Measurements from ENCODE around the gene ZNF79.
A peak's percentile ranks its signal among the peaks of the same experiment; 100 is the strongest.

Gene ZNF79

DNA sequence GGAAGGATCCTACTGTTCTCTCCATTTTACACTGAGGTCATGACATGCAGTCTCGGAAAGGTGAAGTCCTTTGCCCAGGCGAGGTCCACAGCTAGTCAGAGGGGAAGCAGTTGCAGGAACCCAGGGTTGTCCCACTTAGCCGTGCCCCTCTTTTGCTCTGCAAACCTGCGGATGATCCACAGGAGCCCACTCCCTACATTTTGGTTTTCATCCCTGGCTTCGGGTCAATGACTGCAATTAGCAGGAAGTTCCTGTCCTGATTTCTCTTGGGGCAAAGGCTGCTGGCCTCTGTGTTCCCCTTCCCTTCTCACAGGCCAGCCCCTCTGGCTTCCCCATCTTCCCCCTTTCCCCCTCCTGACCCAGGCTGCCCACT lies 25.9 kb upstream of the ZNF79 start:
- no peak for DNase-seq (ENCODE audit: low read depth)

DNA sequence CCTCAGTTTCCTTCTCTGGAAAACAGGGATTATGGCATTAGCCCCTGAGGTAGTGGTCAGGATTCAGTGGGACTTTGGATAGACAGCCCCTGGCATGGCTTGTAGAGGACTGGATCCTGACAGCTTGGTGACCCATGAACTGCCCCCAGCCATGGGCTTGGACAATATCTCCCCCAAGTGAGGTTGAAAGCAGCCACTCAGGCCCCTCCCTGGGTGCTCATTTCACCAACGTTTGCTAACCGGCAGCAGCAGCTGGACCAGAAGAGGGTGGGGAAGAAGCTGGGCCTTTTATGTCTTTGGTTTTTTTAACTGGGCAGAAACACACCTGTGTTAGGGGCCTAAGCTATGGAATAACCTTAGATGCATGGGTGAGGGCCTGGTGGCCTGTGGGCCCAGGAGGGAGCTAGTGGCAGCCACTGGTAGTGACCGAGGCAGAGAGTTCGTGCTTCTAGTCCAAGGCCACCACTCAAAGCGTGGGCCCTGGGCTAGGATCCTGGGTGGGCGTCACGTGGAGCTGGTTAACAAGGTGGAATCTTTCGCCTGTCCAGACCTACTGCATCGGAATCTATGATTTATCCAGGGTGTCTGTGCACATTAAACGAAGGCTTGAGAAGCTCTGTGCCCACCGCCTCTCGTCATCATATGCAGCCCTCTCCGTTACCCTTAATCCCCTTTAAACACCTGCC lies 25.3 kb upstream of the ZNF79 start:
- no peak for DNase-seq (ENCODE audit: low read depth)

DNA sequence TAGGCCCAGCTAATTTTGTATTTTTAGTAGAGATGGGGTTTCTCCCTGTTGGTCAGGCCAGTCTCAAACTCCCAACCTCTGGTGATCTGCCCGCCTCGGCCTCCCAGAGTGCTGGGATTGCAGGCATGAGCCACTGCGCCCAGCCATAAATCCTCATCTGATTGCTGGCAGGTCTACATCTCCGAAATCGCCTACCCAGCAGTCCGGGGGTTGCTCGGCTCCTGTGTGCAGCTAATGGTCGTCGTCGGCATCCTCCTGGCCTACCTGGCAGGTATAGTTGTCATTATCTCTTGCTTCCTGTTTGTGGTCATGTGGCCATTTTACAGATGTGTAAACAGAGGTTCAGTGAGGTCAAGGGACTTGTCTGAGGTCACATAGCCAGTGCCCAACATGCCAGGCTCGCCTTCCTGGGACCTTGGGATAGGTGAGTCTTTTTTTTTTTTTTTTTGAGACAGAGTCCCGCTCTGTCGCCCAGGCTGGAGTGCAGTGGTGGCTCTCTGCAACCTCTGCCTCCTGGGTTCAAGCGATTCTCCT lies 24.4 kb upstream of the ZNF79 start:
- DNase-seq (ENCODE audit: low read depth), result no peak

GRCh38 chr9:127402401-127403090 lies 21.6 kb upstream of the ZNF79 start:
- no peak for DNase-seq (ENCODE audit: low read depth)

DNA sequence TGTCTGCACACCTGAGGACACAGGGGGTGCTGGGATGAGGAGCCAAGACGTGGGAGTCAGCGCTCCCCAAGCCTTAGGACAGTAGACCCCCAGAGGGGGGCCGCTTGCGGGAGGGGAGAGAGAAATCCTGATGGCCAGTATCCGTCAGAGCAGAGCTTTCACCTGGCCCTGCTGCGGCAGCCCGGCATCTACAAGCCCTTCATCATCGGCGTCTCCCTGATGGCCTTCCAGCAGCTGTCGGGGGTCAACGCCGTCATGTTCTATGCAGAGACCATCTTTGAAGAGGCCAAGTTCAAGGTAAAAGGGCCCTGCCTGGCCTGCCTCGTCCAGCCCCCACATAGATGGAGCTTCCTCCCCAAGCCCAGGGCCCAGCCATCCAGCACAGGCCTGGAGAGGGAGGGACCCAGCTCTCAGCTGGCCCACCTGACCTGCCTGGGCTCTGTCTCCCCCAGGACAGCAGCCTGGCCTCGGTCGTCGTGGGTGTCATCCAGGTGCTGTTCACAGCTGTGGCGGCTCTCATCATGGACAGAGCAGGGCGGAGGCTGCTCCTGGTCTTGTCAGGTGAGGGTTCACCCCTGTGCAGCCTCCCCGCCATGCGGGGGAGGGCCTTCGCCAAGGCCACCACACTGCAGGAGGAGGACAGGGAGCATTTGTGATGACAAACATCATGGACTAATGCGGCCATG lies 20.5 kb upstream of the ZNF79 start:
- no peak for DNase-seq (ENCODE audit: low read depth)

DNA sequence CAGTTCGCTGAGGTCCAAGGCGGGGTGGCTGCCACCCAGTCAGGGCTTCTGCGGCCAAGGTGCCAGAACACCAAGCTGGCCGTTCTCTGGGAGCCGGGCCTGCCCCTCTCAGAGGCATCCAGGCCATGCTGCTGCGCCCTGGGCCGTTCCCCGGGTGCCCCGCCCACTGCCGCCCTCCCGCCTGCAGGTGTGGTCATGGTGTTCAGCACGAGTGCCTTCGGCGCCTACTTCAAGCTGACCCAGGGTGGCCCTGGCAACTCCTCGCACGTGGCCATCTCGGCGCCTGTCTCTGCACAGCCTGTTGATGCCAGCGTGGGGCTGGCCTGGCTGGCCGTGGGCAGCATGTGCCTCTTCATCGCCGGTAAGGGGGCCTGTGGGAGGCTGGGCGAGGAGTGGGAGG lies 19.6 kb upstream of the ZNF79 start:
- DNase-seq (ENCODE audit: low read depth), result no peak

GRCh38 chr9:127405344-127406125 lies 18.6 kb upstream of the ZNF79 start:
- no peak for DNase-seq (ENCODE audit: low read depth)

GRCh38 chr9:127406799-127407491 lies 17.2 kb upstream of the ZNF79 start:
- no peak for DNase-seq (ENCODE audit: low read depth)

GRCh38 chr9:127407492-127407843 lies 16.7 kb upstream of the ZNF79 start:
- DNase-seq (ENCODE audit: low read depth), result no peak

GRCh38 chr9:127411122-127411521 lies 13.1 kb upstream of the ZNF79 start:
- DNase-seq (ENCODE audit: low read depth), result no peak

DNA sequence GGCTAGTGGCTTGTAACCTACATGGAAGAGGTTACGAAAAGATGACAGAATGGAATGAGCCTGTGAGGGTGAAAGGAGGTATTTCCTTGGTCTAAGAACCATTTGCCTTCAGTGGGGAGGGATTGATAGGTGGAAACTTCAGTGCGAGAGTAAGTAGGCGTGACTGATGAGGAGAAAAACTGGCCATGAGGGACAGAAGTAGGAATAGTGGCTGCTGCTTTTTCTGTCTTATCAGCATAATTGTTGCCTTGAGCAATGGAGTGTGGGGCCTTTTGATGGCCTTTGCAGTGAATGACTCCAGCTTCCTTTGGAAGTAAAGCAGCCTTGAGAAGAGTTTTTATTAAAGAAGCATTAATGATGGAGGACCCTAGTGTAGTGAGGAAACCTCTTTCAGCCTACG lies 9.0 kb upstream of the ZNF79 start:
- DNase-seq (ENCODE audit: low read depth), result no peak

DNA sequence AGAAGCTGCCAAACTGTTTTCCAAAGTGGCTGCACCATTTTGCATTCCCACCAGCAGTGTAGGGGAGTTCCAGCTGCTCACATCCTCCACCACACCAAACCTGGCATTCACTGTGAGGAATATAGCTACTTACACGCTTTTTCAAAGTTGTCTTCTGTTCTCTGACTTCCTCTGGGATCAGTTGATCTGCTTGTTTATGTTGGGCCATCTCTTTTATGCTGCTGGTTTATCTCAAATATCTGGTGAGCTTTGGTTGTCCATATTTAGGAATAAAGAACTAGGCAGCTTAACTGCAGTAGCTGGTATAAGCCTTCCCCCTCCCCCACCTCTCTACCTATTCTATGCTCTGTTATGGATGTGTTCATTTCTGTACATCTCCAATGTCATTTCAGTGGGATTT lies 8.5 kb upstream of the ZNF79 start:
- no peak for DNase-seq (ENCODE audit: low read depth)

DNA sequence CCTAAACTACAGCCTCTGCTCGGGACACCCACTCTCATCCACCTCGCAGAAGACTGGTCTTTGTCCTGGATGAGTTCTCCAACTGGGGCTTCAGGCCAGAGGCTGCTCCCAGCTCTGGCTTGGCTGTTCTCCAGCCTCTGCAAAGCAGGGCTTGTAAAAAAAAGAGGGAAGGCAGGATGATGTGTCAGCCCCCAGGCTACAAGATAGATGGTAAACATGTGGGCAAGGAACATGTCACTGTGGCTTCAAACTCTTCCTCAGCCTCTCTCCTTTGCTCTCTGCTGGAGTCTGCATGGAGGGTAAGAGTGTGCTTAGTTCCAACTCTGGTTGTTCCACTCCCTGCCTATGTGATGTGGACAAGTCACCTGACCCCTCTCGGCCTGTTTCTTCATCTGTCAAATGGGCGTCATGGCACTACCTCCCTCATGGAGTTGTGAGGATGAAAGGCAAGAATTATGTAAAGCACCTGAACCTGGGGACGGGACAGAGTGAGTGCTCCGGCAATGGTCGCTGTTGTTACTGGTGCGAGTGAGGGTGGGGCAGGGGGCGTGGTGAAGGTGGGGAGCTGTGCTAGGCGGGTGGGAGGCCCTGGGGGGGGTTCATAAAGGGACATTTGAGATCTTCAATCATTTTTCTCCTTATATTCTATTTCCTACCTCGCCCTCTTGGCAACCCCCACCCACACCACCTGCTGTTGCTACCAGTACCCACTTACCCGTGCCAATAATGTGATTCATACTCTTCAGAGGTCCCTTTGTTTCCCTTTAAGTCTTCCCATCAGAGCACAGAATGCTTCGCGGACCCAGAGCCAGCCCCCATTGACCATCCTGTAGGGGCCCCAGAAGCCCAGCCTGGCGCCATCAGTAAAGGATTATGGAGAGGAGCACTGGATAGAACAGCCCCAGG lies 6.8 kb upstream of the ZNF79 start:
- no peak for DNase-seq (ENCODE audit: low read depth)

DNA sequence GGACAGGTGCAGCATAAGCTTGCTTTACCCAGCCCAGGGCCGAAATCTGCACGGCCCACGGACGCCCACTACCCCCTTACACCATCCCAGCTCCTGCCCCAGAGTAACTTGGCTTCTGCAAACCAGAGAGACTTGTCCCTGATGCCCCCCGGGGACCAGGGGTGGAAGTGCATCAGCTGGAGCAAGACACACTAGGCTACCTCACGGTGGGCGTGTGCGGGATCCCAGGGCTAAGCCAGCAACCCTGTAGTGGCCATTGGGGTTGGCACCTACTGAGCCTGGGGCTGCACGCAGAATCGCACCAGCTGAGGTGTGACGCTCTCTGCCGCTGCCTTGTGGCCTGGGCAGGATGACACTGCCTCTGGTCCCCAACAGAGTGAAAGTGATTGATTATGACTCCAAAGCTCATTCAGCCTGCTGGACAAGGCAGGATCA lies 6.1 kb upstream of the ZNF79 start:
- DNase-seq (ENCODE audit: low read depth), result peak; percentile 35

DNA sequence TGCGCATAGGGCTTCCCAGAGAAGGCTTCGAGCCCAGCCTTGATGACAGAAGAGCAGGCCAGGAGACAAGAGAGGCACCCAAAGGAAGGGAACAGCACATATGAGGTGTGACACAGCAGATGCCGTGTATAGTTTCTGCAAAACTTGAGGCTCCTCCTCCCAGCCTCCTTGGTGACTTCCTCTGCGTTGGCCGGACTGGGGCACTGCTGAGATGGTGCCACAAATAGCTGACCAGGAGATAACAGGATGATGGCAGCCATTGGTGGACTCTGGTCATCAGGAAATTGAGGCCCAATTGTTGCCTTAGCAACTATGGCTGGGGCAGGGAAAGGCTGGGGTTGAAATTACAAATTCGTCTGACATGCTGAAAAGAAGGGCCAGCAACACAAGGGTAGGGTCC lies 4.8 kb upstream of the ZNF79 start:
- no peak for DNase-seq (ENCODE audit: low read depth)

- no peak for DNase-seq (ENCODE audit: low read depth)
Measured at GRCh38 chr9:127421057-127421456, 3.1 kb upstream of the ZNF79 start.

DNA sequence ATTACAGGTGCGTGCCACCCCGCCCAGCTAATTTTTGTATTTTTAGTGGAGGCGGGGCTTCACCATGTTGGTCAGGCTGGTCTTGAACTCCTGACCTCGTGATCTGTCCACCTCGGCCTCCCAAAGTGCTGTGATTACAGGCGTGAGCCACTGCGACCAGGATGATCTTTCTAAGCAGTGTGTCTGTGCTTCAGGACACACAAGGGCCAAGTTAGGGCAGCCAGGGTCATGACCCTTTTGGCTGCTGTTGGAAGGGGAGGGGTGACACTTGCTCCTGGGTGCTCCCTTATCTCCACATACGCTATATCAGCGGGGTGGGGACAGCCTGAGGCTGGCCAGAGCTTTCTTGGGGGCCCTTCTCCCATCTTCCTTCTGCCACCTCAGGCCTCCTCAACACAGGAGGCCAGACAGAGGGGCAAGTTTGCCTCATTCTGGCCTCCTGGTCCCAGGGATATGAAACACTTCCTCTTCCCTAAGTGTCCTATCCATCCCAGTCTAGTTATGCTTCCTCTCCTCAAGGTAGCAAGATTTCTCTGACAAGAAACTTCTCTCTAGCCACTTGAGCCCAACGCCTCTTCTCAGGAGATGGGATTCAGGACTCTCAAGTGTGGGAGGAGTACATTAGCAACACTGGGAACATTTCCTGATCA lies 1.9 kb upstream of the ZNF79 start:
- DNase-seq (ENCODE audit: low read depth), result no peak

- DNase-seq (ENCODE audit: low read depth), result no peak
Measured at GRCh38 chr9:127422787-127423186, 1.4 kb upstream of the ZNF79 start.

GRCh38 chr9:127423476-127423933 lies 677 bp upstream of the ZNF79 start:
- DNase-seq (ENCODE audit: low read depth), result no peak

GRCh38 chr9:127424676-127424999 lies 456 bp downstream of the ZNF79 start:
- no peak for DNase-seq (ENCODE audit: low read depth)

Data from activated T-cell treated with anti-CD3 and anti-CD28 coated beads for 48 hours (primary cell).